Measurements from ENCODE around the gene ACSS2.

The ACSS2 gene

GRCh38 chr20:34946661-34947060 is 70.2 kb downstream of the ACSS2 start:
- DNase-seq (ENCODE audit: low read depth in 2 of 2), result no peak

GRCh38 chr20:34947336-34947735 is 70.9 kb downstream of the ACSS2 start:
- no peak for DNase-seq (ENCODE audit: low read depth in 2 of 2)

- peak in 1 of 2 experiments; percentile 30 for DNase-seq (ENCODE audit: low read depth in 2 of 2)
These were observed 71.6 kb downstream of the ACSS2 start for GRCh38 chr20:34948030-34948429.

GRCh38 chr20:34949120-34949519 is 72.7 kb downstream of the ACSS2 start:
- no peak for DNase-seq (ENCODE audit: low read depth in 2 of 2)

- DNase-seq (ENCODE audit: low read depth in 2 of 2), result no peak
These were observed 74.8 kb downstream of the ACSS2 start for GRCh38 chr20:34951252-34951651.

GRCh38 chr20:34951652-34952051 is 75.2 kb downstream of the ACSS2 start:
- DNase-seq (ENCODE audit: low read depth in 2 of 2), result no peak

GRCh38 chr20:34952671-34953070 is 76.3 kb downstream of the ACSS2 start:
- DNase-seq (ENCODE audit: low read depth in 2 of 2), result peak; percentile 58 to 59

- no peak for DNase-seq (ENCODE audit: low read depth in 2 of 2)
These were observed 77.5 kb downstream of the ACSS2 start for GRCh38 chr20:34953960-34954359.

GRCh38 chr20:34954904-34955230 is 78.5 kb downstream of the ACSS2 start:
- DNase-seq (ENCODE audit: low read depth in 2 of 2), result no peak

GRCh38 chr20:34955231-34956040 is 79.0 kb downstream of the ACSS2 start, which contains the start of the genes GSS and MYH7B:
GSS (minus strand) TSS chr20:34955806; CDS start chr20:34951852, 3,954 bp downstream.
MYH7B (plus strand) TSS chr20:34955868; CDS start chr20:34978006, 22,138 bp downstream.
- peak; percentile 89 to 91 for DNase-seq (ENCODE audit: low read depth in 2 of 2)

GRCh38 chr20:34956041-34956458 is 79.6 kb downstream of the ACSS2 start:
- DNase-seq (ENCODE audit: low read depth in 2 of 2), result no peak

GRCh38 chr20:34956751-34957472 is 80.5 kb downstream of the ACSS2 start:
- no peak for DNase-seq (ENCODE audit: low read depth in 2 of 2)

- no peak for DNase-seq (ENCODE audit: low read depth in 2 of 2)
These were observed 88.1 kb downstream of the ACSS2 start for GRCh38 chr20:34964486-34964885.

GRCh38 chr20:34965051-34965450 is 88.6 kb downstream of the ACSS2 start:
- no peak for DNase-seq (ENCODE audit: low read depth in 2 of 2)

- DNase-seq (ENCODE audit: low read depth in 2 of 2), result no peak
These were observed 91.0 kb downstream of the ACSS2 start for GRCh38 chr20:34967421-34967820.

- DNase-seq (ENCODE audit: low read depth in 2 of 2), result no peak
These were observed 91.8 kb downstream of the ACSS2 start for GRCh38 chr20:34968042-34968775.

GRCh38 chr20:34970193-34970840 is 93.9 kb downstream of the ACSS2 start:
- DNase-seq (ENCODE audit: low read depth in 2 of 2), result no peak

- DNase-seq (ENCODE audit: low read depth in 2 of 2), result no peak
These were observed 94.6 kb downstream of the ACSS2 start for GRCh38 chr20:34970846-34971560.

GRCh38 chr20:34971561-34972235 is 95.3 kb downstream of the ACSS2 start:
- DNase-seq (ENCODE audit: low read depth in 2 of 2), result no peak

- DNase-seq (ENCODE audit: low read depth in 2 of 2), result no peak
These were observed 97.8 kb downstream of the ACSS2 start for GRCh38 chr20:34974246-34974645.

GRCh38 chr20:34976286-34976685 is 99.9 kb downstream of the ACSS2 start:
- DNase-seq (ENCODE audit: low read depth in 2 of 2), result no peak
